Kidney (tissue), 14 donors: ENCODE measurements around the gene XRCC5. TPM values are rescaled to one million over a fixed set of nuclear protein-coding genes. Genes with fewer than 3 reads are reported as not detected.

Experiments used
- DNase-seq, 5 donors: peaks; one replicate each; pipeline ENCODE4 v3.0.0-alpha.2; 2013 to 2020
- FAIRE-seq: peaks from 2 replicates; lab custom pipeline; 2012; peaks lifted over from hg19 to GRCh38; lab: Jason Lieb, UNC
- H3K27ac ChIP-seq, 2 donors: one replicate each; pipeline ENCODE4 v1.7.0; 2013; ENCODE audit warnings: low read depth in 2 of 2, low read length in 2 of 2, inconsistent platforms in 1 of 2
- H3K27me3 ChIP-seq: one replicate; pipeline ENCODE4 v1.7.1; 2013; ENCODE audit warnings: low read length, inconsistent platforms; ENCODE audit not compliant: control insufficient read depth, insufficient read depth
- H3K36me3 ChIP-seq, 3 donors: one replicate each; pipeline versions ENCODE4 v1.7.0 to v1.7.1; 2013; ENCODE audit warnings: low read length in 3 of 3, control low read depth in 1 of 3, inconsistent platforms in 1 of 3; ENCODE audit not compliant: insufficient read depth in 3 of 3, control insufficient read depth in 2 of 3
- H3K4me1 ChIP-seq, 3 donors: one replicate each; pipeline versions ENCODE4 v1.7.0 to v1.7.1; 2013; ENCODE audit warnings: low read length in 3 of 3, inconsistent platforms in 1 of 3, low read depth in 1 of 3; ENCODE audit not compliant: control insufficient read depth in 2 of 3, insufficient read depth in 2 of 3
- H3K4me3 ChIP-seq, 3 donors: one replicate each; pipeline versions ENCODE4 v1.7.0 to v1.8.1; 2013; ENCODE audit warnings: low read length in 3 of 3, control low read depth in 1 of 3, inconsistent platforms in 1 of 3
- H3K9ac ChIP-seq, 3 donors: one replicate each; pipeline versions ENCODE4 v1.7.0 to v1.7.1; 2013; ENCODE audit warnings: low read length in 3 of 3, control low read depth in 1 of 3, inconsistent platforms in 1 of 3
- H3K9me3 ChIP-seq, 3 donors: one replicate each; pipeline versions ENCODE4 v1.7.0 to v1.7.1; 2013; ENCODE audit warnings: low read length in 3 of 3, control low read depth in 1 of 3, inconsistent platforms in 1 of 3; ENCODE audit not compliant: control insufficient read depth in 2 of 3, insufficient read depth in 1 of 3
- CTCF ChIP-seq: IDR thresholded peaks from 3 replicates; pipeline ENCODE4 v1.5.1; 2012; ENCODE audit warnings: mild to moderate bottlenecking, moderate library complexity, borderline replicate concordance; ENCODE audit not compliant: insufficient read depth; ENCODE audit errors: extremely low read depth
- intact Hi-C: fragments of 100-400 bp; cut with DNase I; formaldehyde crosslinking; loops from one replicate; pipeline ENCODE4 v1.11.1; 2022
- polyA plus RNA-seq: library from polyadenylated mRNA; stranded (reverse); fragments of 350-450 nt; fragmentation: Illumina TruSeq; extraction: RNeasy Lipid Tissue Mini Kit (QIAGEN cat#74804); gene quantifications from one replicate; pipeline ENCODE4 v1.2.3, GENCODE V29; 2014; ENCODE audit warnings: low read depth, low replicate concordance; ENCODE audit not compliant: insufficient read depth
- total RNA-seq: library from RNA; stranded (reverse); fragmentation: NEBNext Ultra II Directional; extraction: Animal tissue kit (Norgen Biotek cat#: 25700); gene quantifications from one replicate; pipeline ENCODE4 v1.2.1, GENCODE V29; 2021
- donor health status: control.
- donor health status: control.
- donor health status: control.
- donor health status: control.
- donor health status: control.
- donor health status: DM: yes; HTN: yes; CAD: no.
- donor health status: Normal renal cell carcinoma (clear cell type).

XRCC5 gene
- total and polyA plus RNA-seq, 2 donors from 2014 or later, result 90.7 to 265 TPM

DNA sequence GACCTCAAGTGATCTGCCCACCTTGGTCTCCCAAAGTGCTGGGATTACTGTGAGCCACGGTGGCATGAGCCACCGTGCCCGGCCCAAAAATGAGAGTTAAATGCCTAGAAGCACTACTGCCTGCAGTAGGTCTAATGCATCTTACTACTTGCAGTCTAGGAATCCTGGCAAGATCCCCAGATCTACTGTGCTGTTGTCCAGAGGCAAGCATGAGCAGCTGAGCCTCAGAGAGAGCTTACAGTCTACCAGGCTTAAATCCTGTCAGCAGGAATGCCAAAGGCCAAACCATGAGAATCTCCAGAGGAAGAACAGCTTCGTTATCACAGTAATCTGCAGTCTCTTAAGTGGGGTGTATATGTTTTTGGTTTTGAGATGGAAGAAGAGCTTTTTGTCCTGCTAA lies 54.4 kb downstream of the XRCC5 start:
- Histone ChIP-seq H3K27ac (no peak overlapping the region), H3K36me3 (peaks cover 9 to 50% (median 36%) of the 10 kb centered on the region in 3 donors)
- no peak for TF ChIP-seq CTCF

GRCh38 chr2:216164087-216164486 lies 54.9 kb downstream of the XRCC5 start:
- no peaks in the 10 kb centered on the region for H3K9me3 ChIP-seq
- H3K4me1 ChIP-seq, result no peaks in the 10 kb centered on the region
- H3K9ac ChIP-seq, result no peak overlapping the region
- DNase-seq (no peak), FAIRE-seq (no peak)
- no peak overlapping the region for H3K27ac ChIP-seq
- no peaks in the 10 kb centered on the region for H3K27me3 ChIP-seq
- intact Hi-C loops, result no loop called here
- TF ChIP-seq CTCF, result no peak
- peaks cover 9 to 52% (median 38%) of the 10 kb centered on the region in 3 donors for H3K36me3 ChIP-seq
- no peak overlapping the region for H3K4me3 ChIP-seq

More for the DNA sequence above, 54.4 kb downstream of the XRCC5 start:
- H3K4me3 ChIP-seq, result no peak overlapping the region
- no peaks in the 10 kb centered on the region for H3K9me3 ChIP-seq
- FAIRE-seq, result no peak
- H3K4me1 ChIP-seq, result no peaks in the 10 kb centered on the region
- no peaks in the 10 kb centered on the region for H3K27me3 ChIP-seq
- intact Hi-C loops, result no loop called here
- no peak for DNase-seq
- no peak overlapping the region for H3K9ac ChIP-seq

DNA sequence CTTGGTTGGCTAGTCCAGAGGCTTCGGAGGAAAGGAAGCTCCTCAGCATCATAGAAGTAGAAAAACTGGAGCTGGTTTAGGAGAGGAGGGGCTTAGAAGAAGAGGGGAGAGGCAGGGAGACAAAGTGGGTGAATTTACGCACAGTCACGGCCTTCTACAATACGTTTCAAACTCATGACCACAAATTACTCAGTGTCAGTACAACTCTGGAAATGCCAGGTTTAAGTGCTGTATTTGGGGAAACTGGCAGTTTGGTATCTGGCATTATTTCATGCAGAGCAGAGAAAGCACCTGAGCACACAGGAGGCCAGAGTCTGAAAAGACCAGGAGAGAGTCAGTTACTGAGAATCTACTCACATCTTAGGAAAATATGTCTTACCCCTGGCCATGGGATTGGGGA lies 55.4 kb downstream of the XRCC5 start:
- TF ChIP-seq CTCF, result no peak
- Histone ChIP-seq H3K36me3 (peaks cover 9 to 54% (median 41%) of the 10 kb centered on the region in 3 donors), H3K4me3 (no peak overlapping the region)

GRCh38 chr2:216165711-216166110 lies 56.6 kb downstream of the XRCC5 start:
- no peaks in the 10 kb centered on the region for H3K4me1 ChIP-seq
- H3K36me3 ChIP-seq, result peaks cover 9 to 45% (median 41%) of the 10 kb centered on the region in 3 donors
- DNase-seq, result no peak
- intact Hi-C loops, result no loop called here
- H3K9me3 ChIP-seq, result no peaks in the 10 kb centered on the region
- no peak overlapping the region for H3K27ac ChIP-seq
- H3K9ac ChIP-seq, result no peak overlapping the region
- FAIRE-seq, result no peak
- no peak overlapping the region for H3K4me3 ChIP-seq
- H3K27me3 ChIP-seq, result no peaks in the 10 kb centered on the region
- no peak for TF ChIP-seq CTCF

More for the DNA sequence above, 55.4 kb downstream of the XRCC5 start:
- no peak overlapping the region for H3K9ac ChIP-seq
- H3K27me3 ChIP-seq, result no peaks in the 10 kb centered on the region
- intact Hi-C loops, result no loop called here
- FAIRE-seq (no peak), DNase-seq (no peak)
- H3K4me1 ChIP-seq, result no peaks in the 10 kb centered on the region
- no peak overlapping the region for H3K27ac ChIP-seq
- no peaks in the 10 kb centered on the region for H3K9me3 ChIP-seq
